Uterus (tissue), 4 donors: Measurements from ENCODE around the gene ATP2A2. TPM values are rescaled to one million over a fixed set of nuclear protein-coding genes. Genes with fewer than 3 reads are reported as not detected.
A peak's percentile ranks its signal among the peaks of the same experiment; 100 is the strongest.

ENCODE experiments used
- DNase-seq, 2 donors: peaks; one replicate each; pipeline ENCODE4 v3.0.0-alpha.2; 2019 to 2020
- H3K27ac ChIP-seq, 2 donors: fragments of 200-600 bp; sonication (generic); 1 replicate in 1 of 2; 2 replicates in 1 of 2; pipeline ENCODE4 v1.5.1; 2016 to 2018
- H3K27me3 ChIP-seq, 2 donors: fragments of 200-600 bp; sonication (generic); one replicate each; pipeline ENCODE4 v1.5.1; 2018 to 2019; ENCODE audit warnings: control low read depth in 1 of 2
- H3K36me3 ChIP-seq, 2 donors: fragments of 200-600 bp; sonication (generic); one replicate each; pipeline ENCODE4 v1.5.1; 2019; ENCODE audit warnings: control low read depth in 1 of 2
- H3K4me1 ChIP-seq, 2 donors: fragments of 200-600 bp; sonication (generic); one replicate each; pipeline ENCODE4 v1.5.1; 2018 to 2019; ENCODE audit warnings: control low read depth in 1 of 2
- H3K4me3 ChIP-seq, 2 donors: fragments of 200-600 bp; sonication (generic); 1 replicate in 1 of 2; 2 replicates in 1 of 2; pipeline ENCODE4 v1.5.1; 2018 to 2019; ENCODE audit warnings: mild to moderate bottlenecking in 1 of 2
- H3K9me3 ChIP-seq, 2 donors: fragments of 200-600 bp; sonication (generic); one replicate each; pipeline ENCODE4 v1.5.1; 2019; ENCODE audit warnings: control low read depth in 1 of 2
- CTCF ChIP-seq, 4 experiments: fragments of 200-600 bp in 2 of 4; fragments of 450-650 bp in 2 of 4; sonication (generic) in 2 of 4; IDR thresholded peaks; one replicate each; pipeline ENCODE4 v1.5.1; 2016 to 2019; ENCODE audit warnings: antibody characterized with exemption in 4 of 4, mild to moderate bottlenecking in 2 of 4, moderate library complexity in 1 of 4
- POLR2A ChIP-seq, 2 donors: fragments of 450-650 bp; IDR thresholded peaks; one replicate each; pipeline ENCODE4 v1.6.1; 2016; ENCODE audit warnings: antibody characterized with exemption in 2 of 2, mild to moderate bottlenecking in 1 of 2, moderate library complexity in 1 of 2
- intact Hi-C: fragments of 100-400 bp; cut with DNase I; formaldehyde crosslinking; loops from one replicate; pipeline ENCODE4 v1.15.1; 2023; ENCODE audit warnings: low total_unique reads
- total RNA-seq, 4 donors: library from RNA; depleted of rRNA in 3 of 4; stranded (reverse); fragments of >200 nt in 3 of 4; gene quantifications; one replicate each; pipeline versions ENCODE4 v1.1.0 to v1.2.4, GENCODE V29; 2014 to 2023
- donor health status: DM: yes; HTN: yes; CAD: no.

The ATP2A2 gene
- total RNA-seq, 4 donors from 2014 or later = 61.5 to 173 (median 97.9) TPM

- Histone ChIP-seq H3K27ac (peak overlapping the region; percentile 55 to 70), H3K36me3 (no peaks in the 10 kb centered on the region), H3K4me3 (no peak overlapping the region), H3K4me1 (peaks cover 0 to 9% of the 10 kb centered on the region in 2 donors), H3K27me3 (no peaks in the 10 kb centered on the region), H3K9me3 (no peaks in the 10 kb centered on the region)
- no peak for TF ChIP-seq POLR2A (IDR thresholded peaks at IDR 0.05)
- intact Hi-C loops = no loop called here
- DNase-seq = peak in 1 of 2 donors; percentile 46
These were observed 31.7 kb downstream of the ATP2A2 start for GRCh38 chr12:110312581-110313360.

- no peak overlapping the region for H3K4me3 ChIP-seq
- peak overlapping the region; percentile 51 to 74 for H3K27ac ChIP-seq
- no peak for DNase-seq
- H3K4me1 ChIP-seq = peaks cover 0 to 10% of the 10 kb centered on the region in 2 donors
- TF ChIP-seq POLR2A (IDR thresholded peaks at IDR 0.05) (no peak), CTCF (IDR thresholded peaks at IDR 0.05) (no peak)
- intact Hi-C loops = no loop called here
- H3K27me3 ChIP-seq = no peaks in the 10 kb centered on the region
- no peaks in the 10 kb centered on the region for H3K9me3 ChIP-seq
- no peaks in the 10 kb centered on the region for H3K36me3 ChIP-seq
These were observed 33.3 kb downstream of the ATP2A2 start for GRCh38 chr12:110314308-110314707.

- Histone ChIP-seq H3K4me3 (no peak overlapping the region), H3K27ac (peak overlapping the region; percentile 51 to 74), H3K9me3 (no peaks in the 10 kb centered on the region), H3K4me1 (peaks cover 0 to 10% of the 10 kb centered on the region in 2 donors), H3K27me3 (no peaks in the 10 kb centered on the region), H3K36me3 (no peaks in the 10 kb centered on the region)
- intact Hi-C loops = no loop called here
- TF ChIP-seq CTCF (IDR thresholded peaks at IDR 0.05) (no peak), POLR2A (IDR thresholded peaks at IDR 0.05) (no peak)
- DNase-seq = peak in 1 of 2 donors; percentile 28
These were observed 35.8 kb downstream of the ATP2A2 start for GRCh38 chr12:110316861-110317260.

- Histone ChIP-seq H3K4me1 (peaks cover 0 to 10% of the 10 kb centered on the region in 2 donors), H3K4me3 (no peak overlapping the region), H3K36me3 (no peaks in the 10 kb centered on the region), H3K27me3 (no peaks in the 10 kb centered on the region), H3K9me3 (no peaks in the 10 kb centered on the region), H3K27ac (peak overlapping the region; percentile 40 to 74)
- no peak for DNase-seq
- TF ChIP-seq CTCF (IDR thresholded peaks at IDR 0.05) (no peak), POLR2A (IDR thresholded peaks at IDR 0.05) (no peak)
- intact Hi-C loops = no loop called here
These were observed 36.9 kb downstream of the ATP2A2 start for GRCh38 chr12:110317911-110318310.

- H3K4me1 ChIP-seq = peaks cover 0 to 10% of the 10 kb centered on the region in 2 donors
- no peaks in the 10 kb centered on the region for H3K27me3 ChIP-seq
- intact Hi-C loops = no loop called here
- DNase-seq = no peak
- no peak overlapping the region for H3K27ac ChIP-seq
- no peaks in the 10 kb centered on the region for H3K36me3 ChIP-seq
- H3K9me3 ChIP-seq = no peaks in the 10 kb centered on the region
- TF ChIP-seq POLR2A (IDR thresholded peaks at IDR 0.05) (no peak), CTCF (IDR thresholded peaks at IDR 0.05) (no peak)
- no peak overlapping the region for H3K4me3 ChIP-seq
These were observed 39.5 kb downstream of the ATP2A2 start for GRCh38 chr12:110320550-110320949.
